HG03159 (cell line): ENCODE measurements around the gene UGT3A1.
"Not testable (repeated sequence)": the region's sequence is repeated elsewhere in the genome, so short reads cannot be mapped to it uniquely, and the experiment has no call there.

Experiments used
- ATAC-seq: cut with Tn5 transposase; IDR thresholded peaks from one replicate; pipeline ENCODE4 v1.9.1; 2021; ENCODE audit warnings: mild to moderate bottlenecking, moderate library complexity; ENCODE audit not compliant: unreplicated experiment

Gene UGT3A1

GRCh38 chr5:35990520-35990919 is 670 bp downstream of the UGT3A1 start:
- ATAC-seq: no peak

- ATAC-seq: no peak
These were observed 2.7 kb downstream of the UGT3A1 start for GRCh38 chr5:35988529-35988928.

- no peak for ATAC-seq
These were observed 3.4 kb downstream of the UGT3A1 start for GRCh38 chr5:35987776-35988175.

GRCh38 chr5:35979715-35980114 is 11.5 kb downstream of the UGT3A1 start:
- no peak for ATAC-seq

GRCh38 chr5:35976859-35977258 is 14.3 kb downstream of the UGT3A1 start:
- not testable (repeated sequence) for ATAC-seq

- ATAC-seq: no peak
These were observed 16.6 kb downstream of the UGT3A1 start for GRCh38 chr5:35974570-35974969.

- ATAC-seq: no peak
These were observed 19.3 kb downstream of the UGT3A1 start for GRCh38 chr5:35971878-35972210.

- no peak for ATAC-seq
These were observed 19.9 kb downstream of the UGT3A1 start for GRCh38 chr5:35971186-35971877.

- no peak for ATAC-seq
These were observed 27.8 kb downstream of the UGT3A1 start for GRCh38 chr5:35963381-35963843.

- ATAC-seq: no peak
These were observed 30.9 kb downstream of the UGT3A1 start for GRCh38 chr5:35960328-35960727.

- ATAC-seq: no peak
These were observed 34.8 kb downstream of the UGT3A1 start for GRCh38 chr5:35956429-35956828.

- no peak for ATAC-seq
These were observed 37.0 kb downstream of the UGT3A1 start for GRCh38 chr5:35954175-35954574.

- ATAC-seq: no peak
These were observed 44.1 kb downstream of the UGT3A1 start for GRCh38 chr5:35947085-35947484.

- ATAC-seq: no peak
These were observed 51.6 kb downstream of the UGT3A1 start for GRCh38 chr5:35939639-35940038.

- ATAC-seq: no peak
These were observed 52.5 kb downstream of the UGT3A1 start, which contains the start of gene CAPSL for GRCh38 chr5:35938568-35939227. CAPSL (minus strand) TSS chr5:35938622; CDS start chr5:35921120, 17,502 bp downstream.

- ATAC-seq: peak; percentile 76
These were observed 64.7 kb downstream of the UGT3A1 start for GRCh38 chr5:35926389-35927051.

- ATAC-seq: peak; percentile 65
These were observed 66.1 kb downstream of the UGT3A1 start for GRCh38 chr5:35924950-35925722.

- no peak for ATAC-seq
These were observed 66.9 kb downstream of the UGT3A1 start for GRCh38 chr5:35924122-35924949.

- no peak for ATAC-seq
These were observed 68.7 kb downstream of the UGT3A1 start for GRCh38 chr5:35922468-35922867.

GRCh38 chr5:35921930-35922329 is 69.3 kb downstream of the UGT3A1 start:
- no peak for ATAC-seq
